HepG2 (cell line): Measurements from ENCODE around the gene VGLL3.

Source experiments
- CTCF ChIP-seq: sonication (generic); formaldehyde crosslinking; IDR thresholded peaks from 2 replicates; pipeline ENCODE4 v1.5.0; 2020; ENCODE audit warnings: mild to moderate bottlenecking, missing genetic modification reagents, moderate library complexity
- NFYB ChIP-seq: sonication (generic); formaldehyde crosslinking; IDR thresholded peaks from 2 replicates; pipeline ENCODE4 v1.4.0; 2020; ENCODE audit warnings: missing genetic modification reagents
- ZFAT ChIP-seq: sonication (generic); formaldehyde crosslinking; conservative IDR thresholded peaks from 2 replicates; pipeline ENCODE4 v1.8.1; 2023; ENCODE audit warnings: missing genetic modification reagents, inconsistent platforms

GRCh38 chr3:86929046-86929445 lies 61.9 kb downstream of the VGLL3 start:
- TF ChIP-seq ZFAT (CRISPR knock-in tag), result no peak
- no peak for TF ChIP-seq CTCF
- no peak for TF ChIP-seq NFYB (CRISPR knock-in tag)
